ENCODE measurements around the gene DOCK7.

DNA sequence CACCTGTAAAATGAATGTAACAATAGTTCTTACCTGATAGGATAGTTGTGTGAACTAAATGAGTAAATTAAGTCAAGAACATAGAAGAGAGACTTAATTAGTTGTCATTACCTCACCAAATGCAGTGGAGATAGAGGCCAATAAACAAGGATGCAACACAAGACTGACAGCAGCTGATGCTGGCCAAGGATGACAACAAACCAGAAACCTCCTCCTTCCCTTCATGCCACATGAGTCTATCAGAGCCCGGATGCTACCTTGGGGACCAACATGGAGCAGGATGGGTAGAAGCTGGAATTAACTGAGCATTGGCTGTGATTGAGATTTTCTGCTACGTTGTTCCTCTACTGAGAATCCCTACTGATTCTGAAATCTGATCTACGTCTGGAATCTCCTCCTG lies 281.6 kb downstream of the DOCK7 start:
- TF ChIP-seq CTCF (IDR thresholded peaks at IDR 0.05) (no peak), POLR2AphosphoS5 (IDR thresholded peaks at IDR 0.05) (no peak)

Measured in stomach (tissue), 4 donors.